Brain microvascular endothelial cell (primary cell): Measurements from ENCODE around the gene ARF6.
"Not testable (repeated sequence)": the region's sequence is repeated elsewhere in the genome, so short reads cannot be mapped to it uniquely, and the experiment has no call there.

Source experiments
- DNase-seq: peaks from one replicate; pipeline ENCODE4 v3.0.0-alpha.2; 2020
- H3K27ac ChIP-seq: fragments of 250-450 bp; sonication (Bioruptor Pico); 2 replicates; pipeline ENCODE4 v1.5.1; 2020; ENCODE audit warnings: mild to moderate bottlenecking, moderate library complexity
- H3K27me3 ChIP-seq: fragments of 250-450 bp; sonication (Bioruptor Pico); replicated peaks from 2 replicates; pipeline ENCODE4 v1.5.1; 2020; ENCODE audit warnings: mild to moderate bottlenecking
- H3K36me3 ChIP-seq: fragments of 250-450 bp; sonication (Bioruptor Pico); replicated peaks from 2 replicates; pipeline ENCODE4 v1.5.1; 2020; ENCODE audit warnings: mild to moderate bottlenecking
- H3K4me3 ChIP-seq: 2 replicates; pipeline ENCODE4 v1.5.1; 2011; ENCODE audit warnings: low read depth, mild to moderate bottlenecking, control low read depth, low read length, moderate library complexity
- CTCF ChIP-seq: IDR thresholded peaks from 2 replicates; pipeline ENCODE4 v1.5.1; 2011; ENCODE audit warnings: low read depth, mild to moderate bottlenecking, moderate library complexity, low read length, control low read depth, inconsistent platforms; ENCODE audit errors: missing control alignments
- in situ Hi-C: cut with HindIII; loops from 2 replicates; pipeline ENCODE4 v1.10.0; 2017; ENCODE audit warnings: low sequenced_read_pairs, low pct_ligation_motif_present

Gene ARF6

GRCh38 chr14:49935526-49935925, 42.6 kb downstream of the ARF6 start:
- no peak for TF ChIP-seq CTCF
- Histone ChIP-seq H3K36me3 (no peaks in the 10 kb centered on the region), H3K4me3 (no peak overlapping the region), H3K27ac (no peak overlapping the region), H3K27me3 (no peaks in the 10 kb centered on the region)
- no peak for DNase-seq
- in situ Hi-C loops = no loop called here

GRCh38 chr14:49936246-49936645, 43.4 kb downstream of the ARF6 start:
- H3K36me3 ChIP-seq, DNase-seq, H3K4me3 ChIP-seq, H3K27ac ChIP-seq, in situ Hi-C loops, H3K27me3 ChIP-seq: not testable (repeated sequence)

- H3K27me3 ChIP-seq, DNase-seq, H3K4me3 ChIP-seq, H3K27ac ChIP-seq, in situ Hi-C loops, H3K36me3 ChIP-seq: not testable (repeated sequence)
These were observed 44.0 kb downstream of the ARF6 start for GRCh38 chr14:49936882-49937281.

- in situ Hi-C loops, H3K27ac ChIP-seq, H3K4me3 ChIP-seq, H3K36me3 ChIP-seq, H3K27me3 ChIP-seq, DNase-seq: not testable (repeated sequence)
These were observed 46.3 kb downstream of the ARF6 start for GRCh38 chr14:49939215-49939614.

- TF ChIP-seq CTCF = no peak
- in situ Hi-C loops = no loop called here
- no peaks in the 10 kb centered on the region for H3K27me3 ChIP-seq
- DNase-seq = no peak
- no peak overlapping the region for H3K27ac ChIP-seq
- no peaks in the 10 kb centered on the region for H3K36me3 ChIP-seq
- no peak overlapping the region for H3K4me3 ChIP-seq
These were observed 47.1 kb downstream of the ARF6 start for GRCh38 chr14:49939884-49940510.

GRCh38 chr14:49940808-49941421, 48.0 kb downstream of the ARF6 start:
- no peak overlapping the region for H3K27ac ChIP-seq
- in situ Hi-C loops = no loop called here
- no peak for TF ChIP-seq CTCF
- H3K36me3 ChIP-seq = no peaks in the 10 kb centered on the region
- no peak overlapping the region for H3K4me3 ChIP-seq
- DNase-seq = no peak
- H3K27me3 ChIP-seq = no peaks in the 10 kb centered on the region

- H3K27ac ChIP-seq = no peak overlapping the region
- H3K27me3 ChIP-seq = no peaks in the 10 kb centered on the region
- no peak for TF ChIP-seq CTCF
- no peak for DNase-seq
- in situ Hi-C loops = no loop called here
- H3K36me3 ChIP-seq = no peaks in the 10 kb centered on the region
- no peak overlapping the region for H3K4me3 ChIP-seq
These were observed 49.2 kb downstream of the ARF6 start for GRCh38 chr14:49942090-49942489.
